Body of pancreas (tissue), 4 donors: ENCODE data around the gene TMEM237.

ENCODE experiments used
- POLR2A ChIP-seq, 3 donors: fragments of 450-650 bp; IDR thresholded peaks; one replicate each; pipeline ENCODE4 v1.6.1; 2016; ENCODE audit warnings: antibody characterized with exemption in 3 of 3, mild to moderate bottlenecking in 2 of 3
- TF ChIP-seq, protein P1 (sequence below), 7 experiments: fragments of 450-650 bp in 4 of 7; fragments of 200-600 bp in 3 of 7; sonication (generic) in 3 of 7; IDR thresholded peaks; one replicate each; pipeline ENCODE4 v1.5.1; 2016 to 2019; ENCODE audit warnings: antibody characterized with exemption in 7 of 7

DNA sequence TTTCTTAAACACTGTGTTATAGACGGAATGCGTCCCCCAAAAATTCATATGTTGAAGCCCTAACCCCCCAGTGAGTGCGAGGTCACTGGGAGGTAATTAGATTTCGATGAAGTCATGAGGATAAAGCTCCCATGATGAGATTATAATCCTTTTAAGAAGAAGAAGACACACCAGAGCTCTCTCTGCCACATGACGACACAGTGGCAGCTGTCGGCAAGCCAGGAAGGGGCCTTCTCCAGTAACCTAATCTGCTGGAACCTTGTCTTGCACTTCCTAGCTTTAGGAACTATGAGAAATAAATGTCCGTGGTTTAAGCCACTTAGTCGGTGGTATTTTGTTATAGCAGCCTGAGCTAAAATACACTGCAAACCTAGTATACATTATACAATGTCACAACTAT lies 12.3 kb downstream of the TMEM237 start:
- no peak for TF ChIP-seq POLR2A (IDR thresholded peaks at IDR 0.05)
- TF ChIP-seq, protein P1, sequence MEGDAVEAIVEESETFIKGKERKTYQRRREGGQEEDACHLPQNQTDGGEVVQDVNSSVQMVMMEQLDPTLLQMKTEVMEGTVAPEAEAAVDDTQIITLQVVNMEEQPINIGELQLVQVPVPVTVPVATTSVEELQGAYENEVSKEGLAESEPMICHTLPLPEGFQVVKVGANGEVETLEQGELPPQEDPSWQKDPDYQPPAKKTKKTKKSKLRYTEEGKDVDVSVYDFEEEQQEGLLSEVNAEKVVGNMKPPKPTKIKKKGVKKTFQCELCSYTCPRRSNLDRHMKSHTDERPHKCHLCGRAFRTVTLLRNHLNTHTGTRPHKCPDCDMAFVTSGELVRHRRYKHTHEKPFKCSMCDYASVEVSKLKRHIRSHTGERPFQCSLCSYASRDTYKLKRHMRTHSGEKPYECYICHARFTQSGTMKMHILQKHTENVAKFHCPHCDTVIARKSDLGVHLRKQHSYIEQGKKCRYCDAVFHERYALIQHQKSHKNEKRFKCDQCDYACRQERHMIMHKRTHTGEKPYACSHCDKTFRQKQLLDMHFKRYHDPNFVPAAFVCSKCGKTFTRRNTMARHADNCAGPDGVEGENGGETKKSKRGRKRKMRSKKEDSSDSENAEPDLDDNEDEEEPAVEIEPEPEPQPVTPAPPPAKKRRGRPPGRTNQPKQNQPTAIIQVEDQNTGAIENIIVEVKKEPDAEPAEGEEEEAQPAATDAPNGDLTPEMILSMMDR (IDR thresholded peaks at IDR 0.05) = no peak
